ENCODE data around the gene ANK3. TPM values are rescaled to one million over a fixed set of nuclear protein-coding genes. Genes with fewer than 3 reads are reported as not detected.

Gene ANK3
- total RNA-seq, 2 donors from 2014 or later: 46.0 to 47.8 TPM

- no peak for DNase-seq (ENCODE audit: low spot score)
- Histone ChIP-seq H3K4me1 (replicated peaks) (no peaks in the 10 kb centered on the region), H3K36me3 (no peaks in the 10 kb centered on the region), H3K9me3 (no peaks in the 10 kb centered on the region), H3K27me3 (replicated peaks; ENCODE audit: insufficient read depth) (no peaks in the 10 kb centered on the region), H3K27ac (no peak overlapping the region), H3K4me3 (no peak overlapping the region)
- TF ChIP-seq POLR2A (IDR thresholded peaks at IDR 0.05): no peak
- TF ChIP-seq POLR2AphosphoS5 (IDR thresholded peaks at IDR 0.05): no peak
- TF ChIP-seq CTCF (IDR thresholded peaks at IDR 0.05): no peak
- intact Hi-C loops (cut with DNase I): no loop called here
- 79% methylated on average over 4 of the region's 4 CpGs for WGBS
Observed at GRCh38 chr10:60334991-60335390, 54.7 kb downstream of the ANK3 start.

- WGBS: 77% methylated on average over 2 of the region's 2 CpGs
Observed at GRCh38 chr10:60332371-60332770, 57.3 kb downstream of the ANK3 start.

DNA sequence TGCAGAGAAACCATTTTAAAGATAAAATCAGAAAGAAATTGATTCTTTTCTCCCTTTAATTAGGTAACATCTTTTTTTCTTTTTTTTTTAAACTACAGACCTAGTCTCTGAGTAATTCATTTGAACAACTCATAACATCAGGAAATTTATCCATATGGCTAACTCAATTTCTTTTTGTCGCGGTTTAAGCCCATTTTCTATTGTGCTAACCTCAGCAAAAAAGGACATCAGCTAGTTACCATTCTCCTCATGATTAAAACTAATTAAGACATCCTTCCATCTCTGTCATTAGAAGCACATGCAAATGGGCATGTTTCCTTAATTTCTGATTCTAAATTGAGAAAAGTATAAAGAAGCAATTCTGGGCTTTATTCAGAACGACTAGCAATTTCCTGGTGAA lies 57.8 kb downstream of the ANK3 start:
- no peak overlapping the region for H3K27ac ChIP-seq
- 93% methylated on average over 3 of the region's 3 CpGs for WGBS

More at GRCh38 chr10:60332371-60332770, 57.3 kb downstream of the ANK3 start:
- intact Hi-C loops (cut with DNase I): no loop called here
- Histone ChIP-seq H3K27me3 (replicated peaks; ENCODE audit: insufficient read depth) (no peaks in the 10 kb centered on the region), H3K4me3 (no peak overlapping the region), H3K36me3 (no peaks in the 10 kb centered on the region), H3K27ac (no peak overlapping the region), H3K4me1 (replicated peaks) (no peaks in the 10 kb centered on the region), H3K9me3 (no peaks in the 10 kb centered on the region)
- TF ChIP-seq CTCF (IDR thresholded peaks at IDR 0.05): no peak
- no peak for TF ChIP-seq POLR2A (IDR thresholded peaks at IDR 0.05)
- TF ChIP-seq POLR2AphosphoS5 (IDR thresholded peaks at IDR 0.05): no peak
- DNase-seq (ENCODE audit: low spot score): no peak

DNA sequence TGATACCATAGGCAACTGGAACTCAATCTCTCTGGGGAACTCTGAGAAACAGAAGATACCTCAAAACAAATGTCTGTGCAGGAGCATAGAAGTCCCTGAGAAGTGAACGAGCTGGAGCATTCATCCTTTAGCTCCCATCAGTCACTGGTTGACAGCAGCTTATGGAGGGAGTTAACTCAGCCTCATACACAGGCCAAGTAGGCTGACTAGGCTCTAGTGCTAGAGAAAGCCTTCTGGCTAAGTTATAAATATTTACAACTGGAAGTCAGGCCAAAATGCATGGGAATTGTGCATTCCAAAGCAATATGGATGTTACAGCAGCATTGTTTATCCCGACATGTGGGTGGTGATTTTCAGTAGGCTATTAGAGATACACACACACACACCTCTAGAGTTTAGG lies 66.5 kb downstream of the ANK3 start:
- 86% methylated on average over 2 of the region's 2 CpGs for WGBS
- no peaks in the 10 kb centered on the region for H3K36me3 ChIP-seq
- no peak overlapping the region for H3K4me3 ChIP-seq
- H3K27me3 ChIP-seq (replicated peaks; ENCODE audit: insufficient read depth): no peaks in the 10 kb centered on the region
- TF ChIP-seq POLR2A (IDR thresholded peaks at IDR 0.05): no peak
- TF ChIP-seq CTCF (IDR thresholded peaks at IDR 0.05): no peak
- no peak for TF ChIP-seq POLR2AphosphoS5 (IDR thresholded peaks at IDR 0.05)
- H3K4me1 ChIP-seq (replicated peaks): no peaks in the 10 kb centered on the region
- H3K27ac ChIP-seq: no peak overlapping the region
- DNase-seq (ENCODE audit: low spot score): no peak
- H3K9me3 ChIP-seq: no peaks in the 10 kb centered on the region
- intact Hi-C loops (cut with DNase I): no loop called here

More for the DNA sequence above, 57.8 kb downstream of the ANK3 start:
- no peak for DNase-seq (ENCODE audit: low spot score)
- TF ChIP-seq POLR2AphosphoS5 (IDR thresholded peaks at IDR 0.05) (no peak), POLR2A (IDR thresholded peaks at IDR 0.05) (no peak), CTCF (IDR thresholded peaks at IDR 0.05) (no peak)
- intact Hi-C loops (cut with DNase I): no loop called here
- no peak overlapping the region for H3K4me3 ChIP-seq
- no peaks in the 10 kb centered on the region for H3K27me3 ChIP-seq (replicated peaks; ENCODE audit: insufficient read depth)
- no peaks in the 10 kb centered on the region for H3K36me3 ChIP-seq
- H3K4me1 ChIP-seq (replicated peaks): no peaks in the 10 kb centered on the region
- no peaks in the 10 kb centered on the region for H3K9me3 ChIP-seq

- no peak for DNase-seq (ENCODE audit: low spot score)
- H3K27ac ChIP-seq: no peak overlapping the region
- H3K27me3 ChIP-seq (replicated peaks; ENCODE audit: insufficient read depth): no peaks in the 10 kb centered on the region
- H3K4me1 ChIP-seq (replicated peaks): no peaks in the 10 kb centered on the region
- 96% methylated on average over 1 of the region's 1 CpG for WGBS
- H3K4me3 ChIP-seq: no peak overlapping the region
- H3K36me3 ChIP-seq: no peaks in the 10 kb centered on the region
- H3K9me3 ChIP-seq: no peaks in the 10 kb centered on the region
- no peak for TF ChIP-seq CTCF (IDR thresholded peaks at IDR 0.05)
- TF ChIP-seq POLR2A (IDR thresholded peaks at IDR 0.05): no peak
- no peak for TF ChIP-seq POLR2AphosphoS5 (IDR thresholded peaks at IDR 0.05)
- intact Hi-C loops (cut with DNase I): no loop called here
Observed at GRCh38 chr10:60320666-60321065, 69.0 kb downstream of the ANK3 start.
